ENCODE data around the gene FAM163A.

The FAM163A gene

DNA sequence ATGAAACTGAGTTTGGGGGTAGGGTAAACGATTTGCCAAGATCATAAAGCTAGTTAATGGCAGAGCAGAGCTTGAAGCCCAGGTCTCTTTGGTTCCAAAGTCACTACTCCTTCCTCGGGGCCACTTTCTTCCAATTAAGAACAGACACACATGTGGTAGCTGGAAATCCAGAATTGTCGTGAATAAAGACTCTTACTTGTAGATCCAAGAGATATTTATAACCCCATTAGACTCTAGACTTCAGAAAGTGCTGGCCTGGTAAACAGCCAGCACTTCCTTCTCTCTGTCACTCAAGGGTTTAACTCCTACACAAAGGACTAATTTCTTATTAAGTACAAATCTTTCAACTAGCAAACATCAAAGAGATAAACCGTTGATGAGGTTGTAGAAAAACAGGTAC, 2.7 kb downstream of the FAM163A start:
- no peak for DNase-seq
- in situ Hi-C loops (cut with HindIII; ENCODE audit: low pct_ligation_motif_present, low pct_unique_long_range_greater_than_20kb, low sequenced_read_pairs) = no loop called here

DNA sequence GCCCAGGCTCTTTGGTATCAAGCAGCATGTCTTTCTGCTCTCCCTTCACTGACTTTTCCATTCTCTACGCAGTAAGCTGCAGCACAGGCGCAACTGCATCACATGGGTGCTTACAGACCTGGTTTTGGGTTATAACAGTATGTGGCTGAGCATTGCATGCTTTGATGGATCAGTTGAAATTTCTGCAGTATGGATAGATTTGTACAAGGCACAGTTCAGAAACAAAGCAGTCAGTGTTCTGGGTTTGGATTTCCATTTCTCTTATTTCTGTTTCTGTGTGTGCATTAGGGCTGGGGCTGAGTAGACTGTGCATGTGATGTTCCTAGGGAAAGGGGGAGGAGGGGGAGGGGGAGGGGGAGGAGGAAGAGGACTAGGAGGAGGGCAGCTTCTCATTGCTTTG, 4.5 kb downstream of the FAM163A start:
- in situ Hi-C loops (cut with HindIII; ENCODE audit: low pct_ligation_motif_present, low pct_unique_long_range_greater_than_20kb, low sequenced_read_pairs) = no loop called here
- DNase-seq = no peak

DNA sequence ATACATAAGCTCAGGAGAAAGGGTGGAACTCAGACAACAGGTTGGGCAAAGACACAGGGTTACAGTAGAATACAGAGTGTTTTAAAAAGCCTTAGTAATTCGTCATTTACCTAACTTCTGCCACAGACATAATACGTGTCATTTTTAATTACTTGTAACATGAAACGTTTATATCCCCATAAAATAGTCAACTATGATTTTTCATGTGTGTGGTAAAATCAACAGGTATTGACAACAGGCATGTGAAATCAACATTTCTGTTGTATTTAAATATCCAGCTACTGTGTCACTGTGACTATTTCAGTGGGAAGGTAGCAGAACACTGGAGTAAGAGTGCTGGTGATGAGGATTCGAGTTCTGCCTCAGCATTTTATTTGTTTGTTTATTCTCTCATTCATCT, 5.7 kb downstream of the FAM163A start:
- in situ Hi-C loops (cut with HindIII; ENCODE audit: low pct_ligation_motif_present, low pct_unique_long_range_greater_than_20kb, low sequenced_read_pairs) = no loop called here
- no peak for DNase-seq

GRCh38 chr1:179750630-179751029, 7.5 kb downstream of the FAM163A start:
- DNase-seq = no peak
- in situ Hi-C loops (cut with HindIII; ENCODE audit: low pct_ligation_motif_present, low pct_unique_long_range_greater_than_20kb, low sequenced_read_pairs) = no loop called here

DNA sequence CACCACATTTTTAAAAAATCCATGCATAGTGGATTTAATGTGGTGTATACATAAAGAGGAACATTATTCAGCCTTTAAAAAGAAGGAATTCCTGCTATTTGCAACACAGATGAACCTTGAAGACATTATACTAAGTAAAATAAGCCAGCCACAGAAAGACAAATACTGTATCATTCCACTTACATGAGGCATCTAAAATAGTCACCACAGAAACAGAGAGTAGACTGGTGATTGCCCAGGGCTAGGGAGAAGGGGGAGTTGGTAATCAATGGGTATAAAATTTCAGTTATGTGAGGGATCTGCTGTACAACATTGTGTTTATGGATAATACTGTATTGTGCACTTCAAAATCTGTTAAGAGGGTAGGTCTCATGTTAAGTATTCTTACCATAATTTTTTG, 10.0 kb downstream of the FAM163A start:
- DNase-seq = no peak
- in situ Hi-C loops (cut with HindIII; ENCODE audit: low pct_ligation_motif_present, low pct_unique_long_range_greater_than_20kb, low sequenced_read_pairs) = no loop called here

DNA sequence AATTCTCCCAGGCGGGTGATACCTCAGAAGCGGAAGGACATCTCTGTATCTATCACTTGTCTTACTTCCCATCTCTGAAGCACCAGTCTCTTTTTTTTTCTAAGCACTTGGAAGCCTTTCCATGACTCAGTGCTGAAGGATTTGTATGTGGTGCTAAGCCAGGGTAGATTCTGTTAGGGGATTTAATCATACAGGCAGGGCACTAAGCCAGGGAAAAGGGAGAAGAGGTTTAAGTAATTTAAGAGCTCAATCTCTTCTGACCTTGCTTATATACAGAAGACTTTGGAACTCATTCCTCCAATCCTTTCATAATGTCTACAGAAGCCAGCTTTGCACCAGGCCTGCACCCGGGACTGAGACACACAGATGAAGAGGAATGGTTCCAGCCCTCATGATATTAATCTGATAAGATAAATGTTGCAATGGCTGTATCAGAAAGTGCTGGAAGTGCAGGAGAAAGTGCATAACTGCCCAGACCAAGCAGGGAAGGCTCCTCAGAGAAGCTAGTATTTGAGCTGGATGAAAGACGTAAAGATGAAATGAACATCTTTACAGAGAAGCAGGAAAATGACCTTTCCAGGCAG, 11.0 kb downstream of the FAM163A start:
- DNase-seq = peak; percentile 27
- in situ Hi-C loops (cut with HindIII; ENCODE audit: low pct_ligation_motif_present, low pct_unique_long_range_greater_than_20kb, low sequenced_read_pairs) = no loop called here

DNA sequence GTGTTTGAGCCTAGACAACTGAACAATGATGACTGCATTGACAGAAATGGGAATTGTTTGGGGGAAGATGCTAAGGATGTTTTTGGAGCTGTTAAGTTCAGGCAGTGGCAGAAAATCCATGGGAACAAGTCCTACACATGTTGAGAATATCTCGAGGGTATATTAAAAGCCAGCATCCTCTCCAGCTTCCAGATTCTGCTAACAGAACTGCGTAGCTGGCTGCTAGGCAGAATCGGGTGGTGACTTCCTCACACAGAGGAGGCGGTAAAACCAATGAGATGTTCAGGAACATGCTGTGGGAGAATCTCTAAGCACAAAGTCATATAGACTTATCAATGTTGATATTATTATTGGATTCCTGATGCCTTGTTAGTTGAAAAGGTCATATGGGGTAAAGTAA, 14.8 kb downstream of the FAM163A start:
- DNase-seq = no peak
- in situ Hi-C loops (cut with HindIII; ENCODE audit: low pct_ligation_motif_present, low pct_unique_long_range_greater_than_20kb, low sequenced_read_pairs) = no loop called here

DNA sequence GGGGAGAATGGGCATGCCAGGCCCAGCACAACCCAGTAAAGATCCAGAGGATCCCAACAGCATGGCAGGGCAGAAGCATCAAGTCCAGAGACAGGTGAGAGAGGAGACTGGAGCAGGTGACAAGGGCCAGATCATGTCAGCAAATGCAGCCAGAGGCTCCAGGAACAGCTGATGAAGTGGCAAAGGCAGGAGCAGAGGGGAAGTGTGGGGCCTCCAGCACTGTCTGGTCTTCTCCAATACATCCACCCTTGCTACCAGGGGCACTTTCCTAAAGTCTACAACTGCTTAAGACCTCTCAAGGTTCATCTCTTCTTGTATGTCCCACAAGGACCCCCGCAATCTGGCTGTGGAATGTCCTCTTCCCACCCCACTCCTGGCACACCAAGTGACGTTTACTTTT, 17.4 kb downstream of the FAM163A start:
- in situ Hi-C loops (cut with HindIII; ENCODE audit: low pct_ligation_motif_present, low pct_unique_long_range_greater_than_20kb, low sequenced_read_pairs) = no loop called here
- no peak for DNase-seq

DNA sequence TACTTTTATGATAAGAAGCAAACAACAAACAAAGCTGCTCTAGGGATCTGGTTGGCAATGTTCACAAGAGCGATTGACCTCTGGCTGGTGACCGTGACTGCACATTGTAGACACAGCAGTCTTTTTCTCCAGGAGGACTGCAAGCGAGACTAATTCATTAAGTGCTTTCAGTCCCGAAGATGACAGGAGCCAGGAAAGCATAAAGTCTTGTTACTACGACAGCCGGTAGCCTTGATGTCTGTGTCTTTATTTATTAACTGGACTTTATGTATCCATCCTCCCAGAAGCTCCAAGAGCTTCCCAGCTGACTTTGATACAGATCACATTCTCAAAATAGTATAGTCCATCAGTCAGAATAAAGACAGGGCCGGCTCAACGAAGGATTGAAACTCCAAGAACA, 18.2 kb downstream of the FAM163A start:
- DNase-seq = no peak

DNA sequence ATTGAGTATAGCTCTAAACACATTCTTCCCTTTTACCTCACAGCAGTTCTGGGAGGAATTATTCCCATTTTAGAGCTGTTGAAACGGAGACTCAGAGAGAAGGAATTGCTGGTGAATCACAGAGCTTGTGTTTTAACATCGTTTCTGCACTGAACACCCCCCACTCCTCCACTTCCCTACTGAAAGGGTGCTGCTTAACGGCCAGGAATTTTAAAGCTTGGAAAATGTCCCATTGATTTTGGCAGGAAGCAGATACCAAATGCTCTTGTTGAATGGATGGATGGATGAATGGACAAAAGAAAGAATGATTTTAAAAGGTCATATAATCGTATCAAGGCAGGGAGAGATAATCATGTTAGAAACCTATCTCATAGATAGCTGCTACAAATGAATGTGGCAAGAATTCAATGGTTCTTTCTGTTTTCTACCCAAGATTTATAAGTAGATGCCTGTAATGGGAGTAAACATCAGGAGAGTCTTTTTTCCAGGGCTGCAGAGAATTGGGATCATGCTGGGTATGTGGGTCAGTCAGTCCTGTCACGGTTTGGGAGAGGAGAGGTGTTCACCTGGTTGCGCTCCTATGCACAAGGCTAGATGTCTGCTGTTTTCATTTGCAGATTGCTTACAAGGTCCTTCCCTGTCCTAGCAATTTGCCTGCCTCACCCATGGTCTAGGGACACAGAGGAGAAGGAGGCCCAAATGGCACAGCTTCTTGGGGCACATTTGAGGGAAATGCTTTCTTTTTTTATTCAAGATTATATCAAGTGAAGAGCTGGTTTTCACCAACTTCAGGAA, 19.0 kb downstream of the FAM163A start:
- no peak for DNase-seq
- in situ Hi-C loops (cut with HindIII; ENCODE audit: low pct_ligation_motif_present, low pct_unique_long_range_greater_than_20kb, low sequenced_read_pairs) = no loop called here

More for the DNA sequence above, 18.2 kb downstream of the FAM163A start:
- in situ Hi-C loops (cut with HindIII; ENCODE audit: low pct_ligation_motif_present, low pct_unique_long_range_greater_than_20kb, low sequenced_read_pairs) = no loop called here

DNA sequence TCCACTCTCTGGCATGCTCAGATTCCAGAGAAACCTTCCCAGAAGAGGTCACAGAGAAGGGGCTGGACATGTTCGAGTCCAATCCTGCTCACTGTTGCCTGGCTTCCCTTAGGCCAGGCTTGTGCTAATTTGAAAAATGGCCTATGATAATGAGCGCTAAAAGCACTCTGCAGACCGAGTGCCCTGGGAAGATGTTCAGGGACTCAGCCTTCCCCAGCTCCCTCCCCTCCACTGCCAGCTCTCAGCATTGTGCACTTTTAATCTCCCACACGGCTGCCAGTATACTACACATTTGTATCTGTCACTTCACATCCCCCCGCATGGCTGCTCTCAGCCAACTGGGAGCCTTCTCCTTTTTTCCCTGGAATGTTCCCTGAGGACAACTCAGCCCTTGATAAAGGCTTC, 24.1 kb downstream of the FAM163A start:
- in situ Hi-C loops (cut with HindIII; ENCODE audit: low pct_ligation_motif_present, low pct_unique_long_range_greater_than_20kb, low sequenced_read_pairs) = no loop called here
- DNase-seq = no peak

GRCh38 chr1:179767996-179768395, 24.9 kb downstream of the FAM163A start:
- in situ Hi-C loops (cut with HindIII; ENCODE audit: low pct_ligation_motif_present, low pct_unique_long_range_greater_than_20kb, low sequenced_read_pairs) = no loop called here
- no peak for DNase-seq

- DNase-seq = no peak
- in situ Hi-C loops (cut with HindIII; ENCODE audit: low pct_ligation_motif_present, low pct_unique_long_range_greater_than_20kb, low sequenced_read_pairs) = no loop called here
These were observed 27.9 kb downstream of the FAM163A start for GRCh38 chr1:179770887-179771502.

DNA sequence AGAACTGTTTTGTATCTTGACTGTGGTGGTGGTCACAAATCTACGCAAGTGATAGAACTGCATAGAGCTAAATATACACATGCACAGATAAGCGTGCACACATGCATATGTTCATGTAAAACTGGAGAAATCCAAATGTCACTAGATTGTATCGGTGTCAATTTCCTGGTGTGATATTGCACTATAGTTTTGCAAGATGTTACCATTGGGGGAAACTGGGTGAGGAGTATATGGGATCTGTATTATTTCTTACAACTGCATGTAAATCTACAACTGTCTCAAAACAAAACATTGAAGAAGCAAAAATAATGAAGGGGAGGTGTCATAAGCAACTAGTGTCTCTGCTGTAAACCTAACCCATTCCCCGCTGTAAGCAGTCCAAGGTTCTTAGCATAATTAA, 30.2 kb downstream of the FAM163A start:
- in situ Hi-C loops (cut with HindIII; ENCODE audit: low pct_ligation_motif_present, low pct_unique_long_range_greater_than_20kb, low sequenced_read_pairs) = no loop called here
- no peak for DNase-seq

GRCh38 chr1:179774000-179774399, 30.9 kb downstream of the FAM163A start:
- in situ Hi-C loops (cut with HindIII; ENCODE audit: low pct_ligation_motif_present, low pct_unique_long_range_greater_than_20kb, low sequenced_read_pairs) = no loop called here
- no peak for DNase-seq

DNA sequence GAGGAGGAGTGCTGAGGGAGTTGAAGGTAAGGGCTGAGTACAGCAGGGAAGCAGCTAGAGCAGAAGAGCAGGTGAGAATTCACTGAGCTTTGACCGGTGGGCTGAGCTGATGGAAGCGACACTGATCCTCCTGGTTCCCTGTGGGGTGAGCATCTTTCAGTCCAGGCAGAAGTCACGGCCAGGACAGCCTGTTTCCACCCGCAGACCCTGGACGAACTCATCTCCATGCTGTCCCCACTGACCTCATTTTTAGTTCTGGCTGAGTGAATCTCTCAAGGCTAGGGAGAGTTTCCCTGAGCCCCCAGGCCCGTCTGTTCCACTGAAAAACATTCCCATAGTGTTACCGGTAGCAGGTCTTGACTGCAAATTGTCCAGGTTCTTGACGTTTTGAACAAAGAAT, 31.5 kb downstream of the FAM163A start:
- no peak for DNase-seq
- in situ Hi-C loops (cut with HindIII; ENCODE audit: low pct_ligation_motif_present, low pct_unique_long_range_greater_than_20kb, low sequenced_read_pairs) = no loop called here

GRCh38 chr1:179775009-179775408, 31.9 kb downstream of the FAM163A start:
- in situ Hi-C loops (cut with HindIII; ENCODE audit: low pct_ligation_motif_present, low pct_unique_long_range_greater_than_20kb, low sequenced_read_pairs) = no loop called here
- DNase-seq = no peak

DNA sequence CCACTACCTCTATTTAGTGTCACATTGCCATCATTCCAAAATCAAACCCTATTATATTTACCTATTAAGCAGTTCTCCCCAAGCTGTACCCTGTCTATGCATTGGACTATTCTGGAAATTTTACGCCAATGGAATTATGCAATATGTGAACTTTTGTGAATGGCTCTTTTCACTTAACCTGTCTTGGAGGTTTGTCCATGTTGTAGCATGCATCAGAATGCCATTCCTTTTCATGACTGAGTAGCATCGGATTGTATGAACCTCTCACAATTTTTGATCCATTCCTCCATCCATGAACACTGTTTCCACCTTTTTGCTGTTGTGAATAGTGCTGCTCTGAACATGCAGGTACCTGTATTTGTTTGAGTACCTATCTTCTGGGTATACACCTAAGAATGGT, 33.7 kb downstream of the FAM163A start:
- in situ Hi-C loops (cut with HindIII; ENCODE audit: low pct_ligation_motif_present, low pct_unique_long_range_greater_than_20kb, low sequenced_read_pairs) = no loop called here
- no peak for DNase-seq

GRCh38 chr1:179777731-179778130, 34.6 kb downstream of the FAM163A start:
- in situ Hi-C loops (cut with HindIII; ENCODE audit: low pct_ligation_motif_present, low pct_unique_long_range_greater_than_20kb, low sequenced_read_pairs) = no loop called here
- DNase-seq = no peak
